Common myeloid progenitor, CD34-positive (primary cell): ENCODE results near the gene ADAMTS3.

ENCODE experiments used
- CTCF ChIA-PET: fragments of 350-600 bp; sonication (Branson Sonifier 250); formaldehyde crosslinking; loops from one replicate; lab custom pipeline; 2021; ENCODE audit warnings: antibody characterized with exemption; lab: Charles Lee
- POLR2A ChIA-PET: fragments of 350-600 bp; sonication (Branson Sonifier 250); formaldehyde crosslinking; loops from one replicate; lab custom pipeline; 2021; ENCODE audit warnings: antibody characterized with exemption; lab: Charles Lee
- DNase-seq, 3 donors: peaks; one replicate each; pipeline versions ENCODE4 v3.0.0 to v3.0.0-alpha.2; 2013
- H3K27ac ChIP-seq, 2 experiments: 1 replicate in 1 of 2; 2 replicates in 1 of 2; pipeline ENCODE4 v1.7.0; 2013; ENCODE audit warnings: inconsistent platforms in 2 of 2, low read length in 2 of 2, mild to moderate bottlenecking in 2 of 2, low read depth in 1 of 2, moderate library complexity in 1 of 2; ENCODE audit not compliant: severe bottlenecking in 2 of 2, insufficient read depth in 1 of 2, poor library complexity in 1 of 2
- H3K27me3 ChIP-seq, 5 experiments: replicated peaks in 2 of 5; 1 replicate in 3 of 5; 2 replicates in 2 of 5; pipeline versions ENCODE4 v1.6.1 to v1.7.0; 2013; ENCODE audit warnings: low read length in 4 of 5, mild to moderate bottlenecking in 2 of 5, moderate library complexity in 2 of 5, inconsistent platforms in 1 of 5; ENCODE audit not compliant: insufficient read depth in 5 of 5, control insufficient read depth in 4 of 5
- H3K36me3 ChIP-seq, 4 experiments: 1 replicate in 2 of 4; 2 replicates in 2 of 4; pipeline versions ENCODE4 v1.6.1 to v1.7.0; 2013; ENCODE audit warnings: low read length in 3 of 4, control low read depth in 1 of 4, mild to moderate bottlenecking in 1 of 4; ENCODE audit not compliant: control insufficient read depth in 4 of 4, insufficient read depth in 4 of 4
- H3K4me1 ChIP-seq, 4 experiments: 1 replicate in 3 of 4; 2 replicates in 1 of 4; pipeline versions ENCODE4 v1.6.1 to v1.7.1; 2013; ENCODE audit warnings: low read length in 3 of 4, mild to moderate bottlenecking in 3 of 4, control low read depth in 1 of 4, inconsistent platforms in 1 of 4, moderate library complexity in 1 of 4; ENCODE audit not compliant: control insufficient read depth in 4 of 4, insufficient read depth in 4 of 4; ENCODE audit errors: control extremely low read depth in 1 of 4
- H3K4me3 ChIP-seq, 7 experiments: 1 replicate in 4 of 7; 2 replicates in 3 of 7; pipeline versions ENCODE4 v1.5.1 to v1.7.0; 2013; ENCODE audit warnings: mild to moderate bottlenecking in 7 of 7, low read length in 6 of 7, moderate library complexity in 6 of 7, inconsistent platforms in 2 of 7, low read depth in 2 of 7, control low read depth in 1 of 7; ENCODE audit not compliant: insufficient read depth in 4 of 7, control insufficient read depth in 1 of 7; ENCODE audit errors: extremely low read depth in 1 of 7
- H3K9me3 ChIP-seq, 5 experiments: 1 replicate in 4 of 5; 2 replicates in 1 of 5; pipeline versions ENCODE4 v1.6.1 to v1.7.1; 2013; ENCODE audit warnings: low read length in 4 of 5, mild to moderate bottlenecking in 2 of 5, inconsistent platforms in 1 of 5, low read depth in 1 of 5, moderate library complexity in 1 of 5; ENCODE audit not compliant: control insufficient read depth in 4 of 5, insufficient read depth in 2 of 5; ENCODE audit errors: control extremely low read depth in 1 of 5
- WGBS: methylation state at CpG from one replicate; pipeline ENCODE4 v1.1.5; 2013; ENCODE audit not compliant: insufficient coverage; 5-methylcytosine and 5-hydroxymethylcytosine counted together

The ADAMTS3 gene

DNA sequence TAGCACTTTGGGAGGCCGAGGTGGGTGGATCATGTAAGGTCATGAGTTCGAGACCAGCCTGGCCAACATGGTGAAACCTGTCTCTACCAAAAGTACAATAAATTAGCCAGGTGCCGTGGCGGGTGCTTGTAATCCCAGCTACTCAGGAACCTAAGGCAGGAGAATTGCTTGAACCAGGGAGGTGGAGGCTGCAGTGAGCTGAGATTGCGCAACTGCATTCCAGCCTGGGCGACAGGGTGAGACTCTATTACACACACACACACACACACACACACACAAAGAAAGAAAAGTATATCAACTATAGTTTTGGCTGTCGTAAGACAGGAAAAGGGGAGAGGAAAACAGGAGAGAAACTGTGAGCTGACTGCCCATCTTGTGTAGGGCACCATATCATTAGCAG lies 171.7 kb downstream of the ADAMTS3 start:
- Histone ChIP-seq H3K36me3 (no peaks in the 10 kb centered on the region), H3K9me3 (no peaks in the 10 kb centered on the region), H3K27ac (no peak overlapping the region), H3K27me3 (no peaks in the 10 kb centered on the region), H3K4me3 (no peak overlapping the region), H3K4me1 (no peaks in the 10 kb centered on the region)
- ChIA-PET POLR2A (no interaction called here), CTCF (no interaction called here)
- DNase-seq = no peak
- 100% methylated on average over 2 of the region's 7 CpGs for WGBS

GRCh38 chr4:72394012-72394663 lies 174.9 kb downstream of the ADAMTS3 start:
- POLR2A ChIA-PET = no interaction called here
- Histone ChIP-seq H3K4me3 (no peak overlapping the region), H3K9me3 (no peaks in the 10 kb centered on the region), H3K36me3 (no peaks in the 10 kb centered on the region), H3K4me1 (no peaks in the 10 kb centered on the region), H3K27ac (no peak overlapping the region), H3K27me3 (no peaks in the 10 kb centered on the region)
- CTCF ChIA-PET = no interaction called here
- WGBS = 95% methylated on average over 2 of the region's 3 CpGs
- DNase-seq = no peak

DNA sequence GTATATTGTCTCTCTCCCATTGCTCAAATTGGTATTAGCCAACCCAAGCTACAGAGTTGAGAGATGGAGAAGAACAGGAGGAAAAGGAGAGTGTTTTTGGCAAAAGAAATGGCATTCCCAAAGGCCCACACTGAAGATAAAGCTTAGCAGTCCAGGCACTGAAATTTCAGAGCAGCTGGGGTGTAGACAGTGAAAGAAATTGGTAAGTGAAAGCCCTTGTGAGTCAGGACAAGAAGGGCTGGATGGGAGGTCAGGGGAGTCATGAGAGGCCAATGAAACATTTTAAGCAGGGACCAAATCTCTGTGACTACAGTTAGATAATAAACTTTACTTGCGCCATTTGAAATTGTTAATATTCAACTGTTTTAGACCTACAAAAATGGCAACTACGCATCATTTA lies 177.7 kb downstream of the ADAMTS3 start:
- WGBS = no CpG with 5 or more reads among the region's 2 CpGs
- Histone ChIP-seq H3K4me1 (no peaks in the 10 kb centered on the region), H3K27me3 (no peaks in the 10 kb centered on the region), H3K9me3 (no peaks in the 10 kb centered on the region), H3K36me3 (no peaks in the 10 kb centered on the region), H3K27ac (no peak overlapping the region), H3K4me3 (no peak overlapping the region)
- ChIA-PET CTCF (no interaction called here), POLR2A (no interaction called here)
- no peak for DNase-seq

DNA sequence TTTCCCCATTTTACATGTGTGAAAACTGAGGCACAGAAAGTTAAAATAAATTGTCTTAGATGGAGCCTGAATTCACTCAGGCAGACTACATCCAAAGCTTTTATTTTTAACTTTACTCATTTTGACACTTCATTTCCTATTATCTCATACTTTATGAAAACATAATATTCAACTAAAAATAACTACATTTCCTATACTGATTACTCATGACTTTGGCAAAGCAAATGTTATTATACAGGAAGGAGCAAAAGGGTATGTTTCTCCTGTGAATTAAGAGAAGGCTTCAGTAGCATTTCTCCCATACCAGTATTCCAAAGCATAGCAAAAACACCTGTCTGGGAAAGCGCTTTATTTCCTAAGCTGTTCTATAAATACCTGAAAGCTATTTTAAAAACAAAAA lies 178.6 kb downstream of the ADAMTS3 start:
- CTCF ChIA-PET = no interaction called here
- H3K36me3 ChIP-seq = no peaks in the 10 kb centered on the region

GRCh38 chr4:72388521-72388920 lies 180.5 kb downstream of the ADAMTS3 start:
- H3K9me3 ChIP-seq = no peaks in the 10 kb centered on the region
- CTCF ChIA-PET = no interaction called here
- POLR2A ChIA-PET = no interaction called here
- H3K36me3 ChIP-seq = no peaks in the 10 kb centered on the region
- no peak overlapping the region for H3K27ac ChIP-seq
- DNase-seq = no peak
- no CpG with 5 or more reads among the region's 1 CpG for WGBS
- H3K4me3 ChIP-seq = no peak overlapping the region
- H3K27me3 ChIP-seq = no peaks in the 10 kb centered on the region
- no peaks in the 10 kb centered on the region for H3K4me1 ChIP-seq

More for the DNA sequence above, 178.6 kb downstream of the ADAMTS3 start:
- no peaks in the 10 kb centered on the region for H3K9me3 ChIP-seq
- WGBS = 100% methylated on average over 1 of the region's 1 CpG
- POLR2A ChIA-PET = no interaction called here
- DNase-seq = no peak
- H3K27ac ChIP-seq = no peak overlapping the region
- no peak overlapping the region for H3K4me3 ChIP-seq
- H3K27me3 ChIP-seq = no peaks in the 10 kb centered on the region
- no peaks in the 10 kb centered on the region for H3K4me1 ChIP-seq

GRCh38 chr4:72387959-72388358 lies 181.1 kb downstream of the ADAMTS3 start:
- POLR2A ChIA-PET = no interaction called here
- CTCF ChIA-PET = no interaction called here
- no peaks in the 10 kb centered on the region for H3K27me3 ChIP-seq

GRCh38 chr4:72383439-72383838 lies 185.6 kb downstream of the ADAMTS3 start:
- Histone ChIP-seq H3K4me1 (no peaks in the 10 kb centered on the region), H3K27ac (no peak overlapping the region), H3K27me3 (no peaks in the 10 kb centered on the region), H3K36me3 (no peaks in the 10 kb centered on the region), H3K9me3 (no peaks in the 10 kb centered on the region), H3K4me3 (no peak overlapping the region)
- 70% methylated on average over 2 of the region's 3 CpGs for WGBS
- ChIA-PET POLR2A (no interaction called here), CTCF (no interaction called here)
- DNase-seq = no peak

More at GRCh38 chr4:72387959-72388358, 181.1 kb downstream of the ADAMTS3 start:
- H3K36me3 ChIP-seq = no peaks in the 10 kb centered on the region
- H3K4me3 ChIP-seq = no peak overlapping the region
- no peak for DNase-seq
- H3K4me1 ChIP-seq = no peaks in the 10 kb centered on the region
- H3K9me3 ChIP-seq = no peaks in the 10 kb centered on the region
- WGBS = 90% methylated on average over 1 of the region's 1 CpG
- no peak overlapping the region for H3K27ac ChIP-seq
